IMR-90 (cell line): ENCODE results near the gene EPN3. TPM values are rescaled to one million over a fixed set of nuclear protein-coding genes. Genes with fewer than 3 reads are reported as not detected.

Experiments
- ATAC-seq: fragments of 200-7000 bp; cut with Tn5 transposase; 2 replicates; pipeline ENCODE4 v1.9.1; 2020; ENCODE audit warnings: low read depth, mild to moderate bottlenecking, moderate library complexity
- BruUV-seq: library from RNA; stranded (reverse); fragments of 400-500 nt; replicated peaks from 2 replicates; lab custom pipeline; 2021; lab: Mats Ljungman, UMichigan
- CTCF ChIA-PET: fragments of 300-600 bp; formaldehyde crosslinking; extraction: SDS; loops from one replicate; lab custom pipeline; 2021; ENCODE audit warnings: antibody characterized with exemption; lab: Yijun Ruan, JAX
- POLR2A ChIA-PET: fragments of 300-600 bp; sonication (Branson Sonifier 250); formaldehyde crosslinking; loops from one replicate; lab custom pipeline; 2022; ENCODE audit warnings: antibody characterized with exemption; ENCODE audit not compliant: unreplicated experiment; lab: Charles Lee
- DNase-seq: peaks from one replicate; pipeline ENCODE4 v3.0.0; 2013
- H2AFZ ChIP-seq: replicated peaks from 2 replicates; pipeline ENCODE3; 2013; ENCODE audit warnings: low read length, mild to moderate bottlenecking; ENCODE audit not compliant: poor library complexity
- H2AK5ac ChIP-seq: 2 replicates; pipeline ENCODE4 v1.6.1; 2013; ENCODE audit warnings: low read depth, low read length, inconsistent platforms
- H2AK9ac ChIP-seq: replicated peaks from 2 replicates; pipeline ENCODE3; 2013; ENCODE audit warnings: mild to moderate bottlenecking, low read depth, low read length, moderate library complexity; ENCODE audit not compliant: poor library complexity
- H2BK120ac ChIP-seq: 2 replicates; pipeline ENCODE4 v1.6.1; 2013; ENCODE audit warnings: low read depth, low read length, inconsistent platforms
- H2BK15ac ChIP-seq: 3 replicates; pipeline ENCODE4 v1.6.1; 2013; ENCODE audit warnings: low read depth, low read length, inconsistent platforms
- H2BK20ac ChIP-seq: 2 replicates; pipeline ENCODE4 v1.6.1; 2013; ENCODE audit warnings: low read depth, mild to moderate bottlenecking, inconsistent platforms, low read length, moderate library complexity
- H2BK5ac ChIP-seq: 2 replicates; pipeline ENCODE4 v1.6.1; 2013; ENCODE audit warnings: mild to moderate bottlenecking, low read depth, low read length, inconsistent platforms; ENCODE audit not compliant: poor library complexity, severe bottlenecking
- H3K14ac ChIP-seq: replicated peaks from 2 replicates; pipeline ENCODE4 v1.6.1; 2013; ENCODE audit warnings: low read depth, low read length, inconsistent platforms
- H3K18ac ChIP-seq: 2 replicates; pipeline ENCODE4 v1.6.1; 2013; ENCODE audit warnings: low read depth, low read length, control low read depth
- H3K23ac ChIP-seq: 2 replicates; pipeline ENCODE4 v1.6.1; 2013; ENCODE audit warnings: low read depth, low read length, inconsistent platforms
- H3K27ac ChIP-seq: 2 replicates; pipeline ENCODE4 v1.5.1; 2013; ENCODE audit warnings: mild to moderate bottlenecking, control low read depth, low read length; ENCODE audit not compliant: insufficient read depth
- H3K27me3 ChIP-seq: 2 replicates; pipeline ENCODE4 v1.6.1; 2013; ENCODE audit warnings: low read length; ENCODE audit not compliant: control insufficient read depth, insufficient read depth
- H3K36me3 ChIP-seq: 2 replicates; pipeline ENCODE4 v1.6.1; 2013; ENCODE audit warnings: low read length, mixed read lengths; ENCODE audit not compliant: control insufficient read depth, insufficient read depth
- H3K4ac ChIP-seq: 2 replicates; pipeline ENCODE4 v1.6.1; 2013; ENCODE audit warnings: low read depth, low read length, inconsistent platforms
- H3K4me1 ChIP-seq: 2 replicates; pipeline ENCODE4 v1.6.1; 2013; ENCODE audit warnings: low read length, mixed read lengths; ENCODE audit not compliant: control insufficient read depth, insufficient read depth
- H3K4me2 ChIP-seq: 2 replicates; pipeline ENCODE4 v1.6.1; 2013; ENCODE audit warnings: low read depth, mild to moderate bottlenecking, control low read depth, low read length, moderate library complexity
- H3K4me3 ChIP-seq: 2 replicates; pipeline ENCODE4 v1.5.1; 2013; ENCODE audit warnings: low read depth, mild to moderate bottlenecking, control low read depth, low read length, moderate library complexity; ENCODE audit not compliant: insufficient read depth
- H3K56ac ChIP-seq: 2 replicates; pipeline ENCODE4 v1.6.1; 2013; ENCODE audit warnings: low read length, inconsistent platforms; ENCODE audit not compliant: insufficient read depth; ENCODE audit errors: extremely low read depth
- H3K79me1 ChIP-seq, 2 experiments: 2 replicates each; pipeline ENCODE4 v1.6.1; 2013; ENCODE audit warnings: low read length in 2 of 2, inconsistent platforms in 1 of 2, low read depth in 1 of 2
- H3K9ac ChIP-seq: 2 replicates; pipeline ENCODE4 v1.6.1; 2013; ENCODE audit warnings: low read depth, low read length, control low read depth
- H3K9me1 ChIP-seq: 2 replicates; pipeline ENCODE4 v1.6.1; 2013; ENCODE audit warnings: low read length, inconsistent platforms; ENCODE audit not compliant: insufficient read depth
- H3K9me3 ChIP-seq: 2 replicates; pipeline ENCODE4 v1.6.1; 2013; ENCODE audit warnings: low read length; ENCODE audit not compliant: control insufficient read depth, insufficient read depth
- H4K20me1 ChIP-seq: 2 replicates; pipeline ENCODE4 v1.6.1; 2013; ENCODE audit warnings: low read length, inconsistent platforms; ENCODE audit not compliant: insufficient read depth
- H4K5ac ChIP-seq: 2 replicates; pipeline ENCODE4 v1.6.1; 2013; ENCODE audit warnings: mild to moderate bottlenecking, low read depth, low read length, control low read depth
- H4K8ac ChIP-seq, 2 experiments: 2 replicates each; pipeline ENCODE4 v1.6.1; 2013; ENCODE audit warnings: low read depth in 2 of 2, low read length in 2 of 2, control low read depth in 1 of 2, inconsistent platforms in 1 of 2
- H4K91ac ChIP-seq: 2 replicates; pipeline ENCODE4 v1.6.1; 2013; ENCODE audit warnings: low read depth, low read length, inconsistent platforms; ENCODE audit not compliant: insufficient read depth
- BHLHE40 ChIP-seq: fragments of 150-350 bp; IDR thresholded peaks from 2 replicates; pipeline ENCODE4 v1.6.1; 2016; ENCODE audit warnings: mild to moderate bottlenecking, low read depth, low read length
- CEBPB ChIP-seq: IDR thresholded peaks from 2 replicates; pipeline ENCODE4 v1.6.1; 2012; ENCODE audit warnings: low read depth, low read length, improper control_type of control experiment
- CHD1 ChIP-seq: IDR thresholded peaks from 2 replicates; pipeline ENCODE4 v1.6.1; 2012; ENCODE audit warnings: low read depth, low read length, improper control_type of control experiment
- CTCF ChIP-seq: conservative IDR thresholded peaks from 2 replicates; pipeline ENCODE4 v1.5.1; 2012; ENCODE audit warnings: mild to moderate bottlenecking, low read depth, low read length, improper control_type of control experiment
- FOS ChIP-seq: fragments of 150-350 bp; IDR thresholded peaks from 2 replicates; pipeline ENCODE4 v1.6.1; 2016; ENCODE audit warnings: low read depth, low read length
- NFE2L2 ChIP-seq: fragments of 150-350 bp; IDR thresholded peaks from 2 replicates; pipeline ENCODE4 v1.6.1; 2016; ENCODE audit warnings: low read depth, mild to moderate bottlenecking, low read length
- RAD21 ChIP-seq: IDR thresholded peaks from 2 replicates; pipeline ENCODE4 v1.6.1; 2012; ENCODE audit warnings: low read length, improper control_type of control experiment
- RCOR1 ChIP-seq: IDR thresholded peaks from 2 replicates; pipeline ENCODE4 v1.6.1; 2012; ENCODE audit warnings: mild to moderate bottlenecking, low read length, improper control_type of control experiment; ENCODE audit not compliant: insufficient replicate concordance
- RFX5 ChIP-seq: IDR thresholded peaks from 2 replicates; pipeline ENCODE4 v1.8.0; 2012; ENCODE audit warnings: low read depth, mild to moderate bottlenecking, low read length, moderate library complexity
- SMC3 ChIP-seq: fragments of 150-350 bp; IDR thresholded peaks from 2 replicates; pipeline ENCODE4 v1.6.1; 2016; ENCODE audit warnings: low read depth, mild to moderate bottlenecking, antibody characterized with exemption, low read length, moderate library complexity
- WGBS, 2 experiments: methylation state at CpG; one replicate each; pipeline versions ENCODE4 v1.1.5 to v1.1.7; 2013; ENCODE audit warnings: missing lambda C conversion rate in 2 of 2; ENCODE audit not compliant: insufficient read length in 1 of 2; ENCODE audit errors: extremely low coverage in 2 of 2; 5-methylcytosine and 5-hydroxymethylcytosine counted together
- dilution Hi-C: fragments of 300-500 bp; cut with HindIII; formaldehyde crosslinking; loops from one replicate; pipeline ENCODE4 v1.14.3; 2018; ENCODE audit warnings: low sequenced_read_pairs; ENCODE audit not compliant: unreplicated experiment
- in situ Hi-C: fragments of 300-500 bp; cut with MboI; formaldehyde crosslinking; loops from 3 replicates; pipeline ENCODE4 v1.14.3; 2019; ENCODE audit warnings: low sequenced_read_pairs, inconsistent platforms, mixed read lengths
- intact Hi-C: fragments of 100-400 bp; cut with micrococcal nuclease; formaldehyde crosslinking; loops from 2 replicates; pipeline ENCODE4 v1.10.0; 2022
- polyA plus RNA-seq, 3 experiments: library from polyadenylated mRNA; depleted of rRNA; stranded (reverse); fragments of >200 nt; gene quantifications; 2 replicates each; pipeline ENCODE4 v1.2.3, GENCODE V29; 2012; ENCODE audit warnings: low replicate concordance in 1 of 3
- total RNA-seq: library from RNA; depleted of rRNA; stranded (reverse); fragments of >200 nt; gene quantifications from 2 replicates; pipeline ENCODE4 v1.2.3, GENCODE V29; 2012
- TF ChIP-seq, protein P1 (sequence below): fragments of 150-350 bp; IDR thresholded peaks from 2 replicates; pipeline ENCODE4 v1.6.1; 2016; ENCODE audit warnings: low read depth, mild to moderate bottlenecking, low read length, moderate library complexity, borderline replicate concordance

The EPN3 gene
- total and polyA plus RNA-seq, 2 of the 4 experiments (the other 2 are of a cell fraction), result 0.09 TPM; not detected in 1

- TF ChIP-seq, protein P1, sequence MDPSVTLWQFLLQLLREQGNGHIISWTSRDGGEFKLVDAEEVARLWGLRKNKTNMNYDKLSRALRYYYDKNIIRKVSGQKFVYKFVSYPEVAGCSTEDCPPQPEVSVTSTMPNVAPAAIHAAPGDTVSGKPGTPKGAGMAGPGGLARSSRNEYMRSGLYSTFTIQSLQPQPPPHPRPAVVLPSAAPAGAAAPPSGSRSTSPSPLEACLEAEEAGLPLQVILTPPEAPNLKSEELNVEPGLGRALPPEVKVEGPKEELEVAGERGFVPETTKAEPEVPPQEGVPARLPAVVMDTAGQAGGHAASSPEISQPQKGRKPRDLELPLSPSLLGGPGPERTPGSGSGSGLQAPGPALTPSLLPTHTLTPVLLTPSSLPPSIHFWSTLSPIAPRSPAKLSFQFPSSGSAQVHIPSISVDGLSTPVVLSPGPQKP, result no peak
Observed at GRCh38 chr17:50540560-50541401, 8.2 kb downstream of the EPN3 start (continued).

DNA sequence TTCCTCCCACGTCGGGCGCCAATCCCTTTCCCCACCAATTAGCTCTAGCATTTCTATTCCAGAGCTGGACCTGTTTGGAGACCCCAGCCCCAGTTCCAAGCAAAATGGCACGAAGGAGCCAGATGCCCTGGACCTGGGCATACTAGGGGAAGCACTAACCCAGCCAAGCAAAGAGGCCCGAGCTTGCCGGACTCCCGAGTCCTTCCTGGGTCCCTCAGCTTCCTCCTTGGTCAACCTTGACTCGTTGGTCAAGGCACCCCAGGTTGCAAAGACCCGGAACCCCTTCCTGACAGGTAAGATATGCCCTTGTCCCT, 8.8 kb downstream of the EPN3 start:
- dilution Hi-C loops, result no loop called here
- H3K9me3 ChIP-seq, result no peaks in the 10 kb centered on the region
- no peak overlapping the region for H3K56ac ChIP-seq
- H2BK5ac ChIP-seq, result no peak overlapping the region
- H4K5ac ChIP-seq, result peak overlapping the region; percentile 63
- H2AK5ac ChIP-seq, result peak overlapping the region; percentile 43; the same call in 1 of the 2 replicates
- peak overlapping the region; percentile 87 for H3K4ac ChIP-seq
- peak overlapping the region; percentile 59 for H4K91ac ChIP-seq
- no peak overlapping the region for H3K27ac ChIP-seq
- peak overlapping the region; percentile 71 for H3K9ac ChIP-seq
- intact Hi-C loops, result loop anchor here (10.0 kb wide), 1 partner anchor 413 kb away; no protein-coding TSS in a partner anchor
- DNase-seq (no peak), ATAC-seq (no peak)
- BruUV-seq, result no TSS peak
- in situ Hi-C loops, result loop anchor here (10.0 kb wide), 1 partner anchor 413 kb away; no protein-coding TSS in a partner anchor
- H3K4me1 ChIP-seq, result peaks cover 12% of the 10 kb centered on the region; the same call in 1 of the 2 replicates
- H3K36me3 ChIP-seq, result no peaks in the 10 kb centered on the region
- H2AK9ac ChIP-seq, result peak overlapping the region; percentile 86
- WGBS, 2 experiments, result 94% methylated on average over 5 of the region's 9 CpGs; no CpG with 5 or more reads in 1 of the 2 experiments
- H4K8ac ChIP-seq, result peak overlapping the region; percentile 38 to 97
- no peaks in the 10 kb centered on the region for H3K27me3 ChIP-seq
- H2BK15ac ChIP-seq, result no peak overlapping the region; the same call in 2 of the 3 replicates
- peak overlapping the region; percentile 71 for H2BK120ac ChIP-seq
- peaks cover 4% of the 10 kb centered on the region for H3K9me1 ChIP-seq
- H3K14ac ChIP-seq, result peak overlapping the region; percentile 91
- H2BK20ac ChIP-seq, result no peak overlapping the region
- H2AFZ ChIP-seq, result peak overlapping the region; percentile 97
- no peaks in the 10 kb centered on the region for H4K20me1 ChIP-seq
- H3K4me2 ChIP-seq, result peak overlapping the region; percentile 74
- H3K4me3 ChIP-seq, result peak overlapping the region; percentile 65
- H3K23ac ChIP-seq, result peak overlapping the region; percentile 70; the same call in 1 of the 2 replicates
- H3K18ac ChIP-seq, result no peak overlapping the region
- ChIA-PET POLR2A (no interaction called here), CTCF (no interaction called here)
- peaks cover 0 to 7% of the 10 kb centered on the region in 2 experiments; a peak in 2 of 4 replicates for H3K79me1 ChIP-seq
- TF ChIP-seq CTCF (no peak), RCOR1 (no peak), RAD21 (no peak), SMC3 (no peak), BHLHE40 (no peak), FOS (no peak), CEBPB (no peak), RFX5 (no peak), NFE2L2 (no peak), CHD1 (no peak)
- TF ChIP-seq, protein P1, result no peak
